Hepatocyte (in vitro differentiated cells): ENCODE measurements around the gene SERPINF2.

ENCODE experiments used
- EZH2phosphoT487 ChIP-seq: fragments of 200-600 bp; sonication (generic); IDR thresholded peaks from one replicate; pipeline ENCODE4 v1.6.1; 2018; ENCODE audit warnings: antibody characterized with exemption, mild to moderate bottlenecking, low read depth, moderate library complexity; ENCODE audit not compliant: unreplicated experiment, severe bottlenecking
- TF ChIP-seq, protein P1 (sequence below): fragments of 200-600 bp; sonication (generic); IDR thresholded peaks from 2 replicates; pipeline ENCODE4 v1.5.1; 2016; ENCODE audit warnings: antibody characterized with exemption, mild to moderate bottlenecking; ENCODE audit not compliant: poor library complexity

- TF ChIP-seq, protein P1, sequence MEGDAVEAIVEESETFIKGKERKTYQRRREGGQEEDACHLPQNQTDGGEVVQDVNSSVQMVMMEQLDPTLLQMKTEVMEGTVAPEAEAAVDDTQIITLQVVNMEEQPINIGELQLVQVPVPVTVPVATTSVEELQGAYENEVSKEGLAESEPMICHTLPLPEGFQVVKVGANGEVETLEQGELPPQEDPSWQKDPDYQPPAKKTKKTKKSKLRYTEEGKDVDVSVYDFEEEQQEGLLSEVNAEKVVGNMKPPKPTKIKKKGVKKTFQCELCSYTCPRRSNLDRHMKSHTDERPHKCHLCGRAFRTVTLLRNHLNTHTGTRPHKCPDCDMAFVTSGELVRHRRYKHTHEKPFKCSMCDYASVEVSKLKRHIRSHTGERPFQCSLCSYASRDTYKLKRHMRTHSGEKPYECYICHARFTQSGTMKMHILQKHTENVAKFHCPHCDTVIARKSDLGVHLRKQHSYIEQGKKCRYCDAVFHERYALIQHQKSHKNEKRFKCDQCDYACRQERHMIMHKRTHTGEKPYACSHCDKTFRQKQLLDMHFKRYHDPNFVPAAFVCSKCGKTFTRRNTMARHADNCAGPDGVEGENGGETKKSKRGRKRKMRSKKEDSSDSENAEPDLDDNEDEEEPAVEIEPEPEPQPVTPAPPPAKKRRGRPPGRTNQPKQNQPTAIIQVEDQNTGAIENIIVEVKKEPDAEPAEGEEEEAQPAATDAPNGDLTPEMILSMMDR, result no peak
- TF ChIP-seq EZH2phosphoT487, result no peak
These were observed 11.5 kb upstream of the SERPINF2 start for GRCh38 chr17:1731194-1731506.
